Bronchial smooth muscle cell (primary cell): ENCODE data around the gene FAM120AOS. TPM values are rescaled to one million over a fixed set of nuclear protein-coding genes. Genes with fewer than 3 reads are reported as not detected.

ENCODE experiments used
- total RNA-seq: library from RNA; depleted of rRNA; stranded (reverse); fragments of >200 nt; gene quantifications from 2 replicates; pipeline ENCODE4 v1.2.1, GENCODE V29; 2014

FAM120AOS gene
- 16.7 and 18.6 TPM in 2 replicates for total RNA-seq

GRCh38 chr9:93453047-93453914 lies at the start of gene FAM120AOS:
Gene FAM120AOS (minus strand): TSS chr9:93453581. CDS start chr9:93452709, 872 bp downstream.

GRCh38 chr9:93450945-93451815 lies 2.2 kb downstream of the FAM120AOS start, which contains the start of gene FAM120A:
Gene FAM120A (plus strand): TSS chr9:93451685. CDS start chr9:93451916, 231 bp downstream.

Other genes starting within 250 kb of the FAM120AOS start
- gene FAM120A, start 1.9 kb downstream of the FAM120AOS start, total RNA-seq, result 70.7 and 72.5 TPM in 2 replicates
- 10.6 and 10.8 TPM in 2 replicates for gene PHF2, start 123.0 kb upstream of the FAM120AOS start, total RNA-seq